Inferior parietal cortex (tissue), 1 donor: ENCODE data around the gene PLPPR1.
A peak's percentile ranks its signal among the peaks of the same experiment; 100 is the strongest.

Experiments used
- DNase-seq: peaks from one replicate; pipeline ENCODE4 v3.0.0-alpha.2; 2016; ENCODE audit errors: extremely low spot score

Gene PLPPR1

DNA sequence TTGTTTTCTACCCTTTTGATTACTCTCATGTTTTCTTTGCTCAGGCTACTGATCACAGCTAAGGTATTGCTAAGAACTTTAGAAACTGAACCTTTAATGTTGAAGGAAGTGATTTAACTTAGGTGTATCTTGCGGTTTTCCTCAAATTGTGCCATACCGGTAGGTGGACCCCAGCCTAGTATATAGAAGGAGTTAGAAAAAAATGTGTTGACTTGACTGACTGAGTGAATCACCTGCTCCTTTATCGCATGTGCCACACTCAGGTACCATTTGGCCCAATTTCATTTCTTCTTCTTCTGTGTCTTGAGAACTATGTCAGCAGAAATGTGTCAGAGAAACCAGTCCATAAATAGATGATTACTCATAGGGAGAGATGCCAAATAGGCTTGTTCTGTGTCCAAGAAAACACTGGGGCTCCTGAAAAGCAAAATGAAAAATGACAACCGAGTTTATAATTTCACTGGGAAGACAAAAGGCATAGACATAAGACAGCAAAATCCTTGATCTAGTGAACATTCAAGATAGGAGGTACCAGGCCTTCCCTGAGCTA, 19.4 kb downstream of the PLPPR1 start:
- peak; percentile 43 for DNase-seq

DNA sequence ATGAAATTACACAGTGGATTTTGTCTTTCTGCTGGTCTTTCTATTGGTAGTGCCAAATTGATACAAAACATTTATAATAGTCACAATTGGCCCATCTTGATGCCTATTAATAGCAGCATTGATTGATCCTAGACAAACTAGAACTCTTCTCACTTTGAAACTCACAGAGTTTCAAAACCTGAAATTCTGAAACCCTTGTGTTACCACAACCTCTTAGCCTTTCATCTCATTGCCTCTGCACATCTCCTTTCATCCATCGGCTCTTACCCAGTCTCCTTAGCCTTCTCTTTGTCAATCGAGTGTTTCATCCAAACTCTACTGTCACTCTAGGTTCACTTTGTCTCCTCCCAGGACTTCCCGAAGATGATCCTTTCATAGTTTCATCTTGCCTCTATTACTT, 22.1 kb downstream of the PLPPR1 start:
- no peak for DNase-seq

DNA sequence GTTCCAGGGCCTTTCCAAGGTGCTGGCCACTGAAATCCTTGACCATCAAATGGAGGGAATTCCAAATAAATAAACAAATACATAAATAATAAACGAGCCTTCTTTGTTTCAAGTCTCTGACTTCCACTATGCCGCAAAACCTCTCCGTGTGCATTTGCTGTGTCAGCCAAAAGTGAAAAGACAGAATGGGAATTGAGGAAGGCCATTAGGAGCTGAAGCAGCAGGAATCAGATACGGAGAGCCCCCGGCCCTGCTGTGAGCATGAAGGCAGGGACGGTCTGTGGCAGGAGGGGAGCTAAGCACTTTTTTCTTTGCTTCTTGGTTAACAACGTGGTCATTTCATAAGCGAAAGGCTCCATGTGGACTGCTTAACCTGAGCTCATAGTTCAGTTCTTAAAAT, 26.1 kb downstream of the PLPPR1 start:
- no peak for DNase-seq

DNA sequence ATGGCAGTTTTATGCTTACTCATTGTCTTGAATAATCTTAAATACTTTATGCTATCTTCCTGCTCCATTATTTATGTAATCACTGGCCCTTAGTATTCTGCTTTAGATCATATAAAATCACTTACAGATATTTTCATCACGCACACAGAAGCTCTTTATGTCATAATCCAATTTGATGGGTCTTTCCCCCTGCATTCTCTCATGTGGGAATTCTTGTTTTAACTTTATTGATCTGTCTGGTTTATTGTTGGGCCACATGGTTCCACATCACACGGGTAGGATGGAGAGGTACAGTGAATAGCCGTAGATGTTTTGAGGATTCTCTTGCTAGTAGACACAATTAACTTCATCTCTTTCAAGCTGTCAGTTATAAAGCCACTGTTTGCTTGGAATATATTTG, 27.0 kb downstream of the PLPPR1 start:
- DNase-seq: no peak

DNA sequence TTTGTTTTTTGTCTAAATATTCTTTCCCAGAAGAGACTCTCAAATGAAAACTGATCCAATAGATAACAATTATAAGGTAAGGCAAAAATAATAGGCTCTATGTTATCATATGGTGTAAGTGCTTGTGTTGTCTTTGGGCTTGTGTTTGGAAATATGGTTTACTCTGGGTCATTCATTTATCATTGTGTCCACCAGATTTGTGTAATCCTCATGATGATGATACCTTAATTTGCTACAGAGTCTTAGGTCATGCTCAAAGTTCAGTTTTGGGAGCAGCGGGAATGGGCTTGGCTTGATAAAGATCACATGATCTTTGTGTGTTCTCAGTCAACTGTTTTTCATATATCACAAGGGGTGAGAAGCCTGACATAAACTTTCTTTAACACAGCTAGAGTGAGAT, 34.2 kb downstream of the PLPPR1 start:
- no peak for DNase-seq

DNA sequence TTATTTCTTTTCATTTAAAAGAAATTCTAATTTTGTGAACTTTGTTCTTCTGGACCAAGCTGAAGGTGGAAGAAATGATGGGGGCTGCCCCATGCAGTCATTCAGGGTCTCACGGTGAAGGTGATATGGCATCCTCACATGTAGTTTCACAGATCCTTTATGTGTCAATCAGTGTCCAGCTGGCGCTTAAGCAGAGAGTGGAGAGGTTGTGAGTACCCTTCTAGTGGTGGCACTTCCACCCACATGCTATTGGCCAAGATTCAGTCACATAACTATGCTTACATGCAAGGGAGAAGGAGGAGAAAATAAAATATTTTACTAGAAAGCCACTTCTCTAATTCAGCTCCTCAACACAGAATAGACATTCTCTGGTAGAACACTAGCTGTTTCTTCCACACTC, 34.7 kb downstream of the PLPPR1 start:
- no peak for DNase-seq

DNA sequence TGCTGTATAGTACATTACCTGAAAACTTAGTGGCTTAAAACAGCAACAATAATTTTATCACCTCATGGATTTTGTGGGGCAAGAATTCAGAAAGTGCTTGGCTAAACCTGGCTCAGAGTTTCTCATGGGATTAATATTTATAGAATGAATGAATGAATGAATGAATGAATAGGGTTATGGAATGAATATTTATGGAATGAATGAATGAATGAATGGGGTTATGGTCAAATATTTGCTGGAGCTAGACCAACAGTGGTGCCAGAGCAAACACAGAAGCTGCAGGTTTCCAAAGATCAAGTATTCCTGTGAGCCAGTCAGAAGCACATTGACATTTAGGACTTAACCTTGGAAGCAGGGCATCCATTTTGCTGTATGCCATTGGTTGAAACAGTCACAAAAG, 35.7 kb downstream of the PLPPR1 start:
- no peak for DNase-seq

DNA sequence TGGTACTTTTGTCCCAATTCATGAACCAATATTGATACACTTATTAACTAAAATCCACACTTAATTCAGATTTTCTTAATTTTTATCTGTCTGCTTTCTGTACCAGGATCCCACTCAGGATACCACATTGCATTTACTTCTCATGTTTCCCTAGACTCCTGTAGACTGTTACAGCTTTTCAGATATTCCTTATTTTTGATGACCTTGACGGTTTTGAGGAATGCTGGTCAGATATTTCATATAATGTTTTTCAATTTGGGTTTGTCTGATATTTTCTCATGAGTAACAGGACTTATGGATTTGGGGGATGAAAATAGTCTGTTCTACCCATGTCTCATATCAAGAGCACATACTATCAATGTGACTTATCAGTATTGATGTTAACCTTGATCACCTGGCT, 37.4 kb downstream of the PLPPR1 start:
- no peak for DNase-seq

DNA sequence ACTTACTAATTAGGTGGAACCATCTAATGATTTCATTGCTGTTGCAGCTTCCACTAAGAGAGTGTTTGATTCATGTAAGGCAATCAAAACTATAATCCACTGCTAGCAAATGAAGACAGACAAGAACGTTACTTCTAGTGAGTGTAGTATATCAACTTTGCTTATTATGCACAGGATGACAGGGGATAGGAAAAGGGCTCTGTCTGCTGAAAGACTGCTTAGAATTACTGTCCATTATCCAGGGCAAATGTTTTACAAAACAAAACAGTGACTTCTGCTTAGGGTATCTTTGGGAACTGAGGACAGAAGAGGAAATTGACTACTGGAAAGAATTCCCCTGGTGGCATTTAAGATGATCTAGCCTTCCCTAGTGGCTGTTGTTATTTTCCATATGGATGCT, 40.2 kb downstream of the PLPPR1 start:
- DNase-seq: no peak

DNA sequence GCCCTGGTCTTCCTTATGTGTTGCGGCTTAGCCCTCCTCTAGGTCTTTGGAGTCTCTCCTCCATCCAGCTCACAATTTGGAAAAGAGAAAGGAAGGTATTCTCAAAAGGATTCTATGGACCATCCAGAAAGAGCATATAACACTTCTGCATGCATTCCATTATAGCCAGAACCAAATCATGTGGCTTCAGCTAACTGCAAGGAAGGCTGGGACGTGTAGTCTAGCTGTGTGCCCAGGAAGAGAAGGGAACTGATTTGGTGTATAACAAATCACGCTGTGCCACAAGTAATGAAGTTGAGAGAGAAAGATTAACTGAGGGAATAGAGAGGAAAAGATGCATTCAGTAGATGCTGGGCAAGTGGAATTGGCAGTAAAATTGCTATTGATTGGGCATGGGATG, 43.7 kb downstream of the PLPPR1 start:
- DNase-seq: no peak

DNA sequence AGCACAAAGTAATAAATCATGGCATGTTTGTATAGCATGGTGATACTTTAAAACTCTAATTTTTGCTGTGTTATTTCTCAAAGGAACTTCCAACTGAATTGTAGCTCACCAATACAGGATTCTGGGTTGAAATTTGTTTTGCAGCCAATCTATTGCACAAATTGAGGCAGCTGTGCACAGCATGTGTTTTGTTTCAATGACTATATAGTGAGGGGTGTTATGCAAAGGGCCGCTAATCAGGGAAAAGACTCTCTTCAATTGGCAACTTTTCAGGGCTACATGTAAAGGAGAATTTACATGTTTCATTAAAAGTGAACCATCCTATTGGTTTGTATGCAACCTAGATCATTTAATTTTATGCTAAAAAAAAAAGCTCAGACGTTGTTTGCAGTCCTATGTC, 44.6 kb downstream of the PLPPR1 start:
- DNase-seq: no peak

DNA sequence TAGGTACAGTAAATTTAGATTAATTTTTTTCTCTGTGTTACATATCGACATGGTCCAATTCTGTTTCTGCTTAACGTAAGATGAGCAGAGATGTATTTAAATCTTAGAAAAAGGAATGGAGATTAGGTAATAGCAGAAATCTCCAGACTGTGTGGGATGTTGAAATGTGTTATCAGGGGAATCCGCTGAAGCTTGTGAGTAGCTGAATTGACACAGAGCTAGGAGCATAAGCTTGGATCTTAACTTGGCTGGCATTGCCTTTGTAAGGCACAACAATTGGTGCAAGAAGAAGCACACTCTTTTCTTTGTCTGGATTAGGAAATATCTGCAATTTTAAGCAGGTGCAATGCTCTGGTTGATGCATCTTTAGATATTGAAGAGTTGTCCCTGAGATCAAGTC, 53.1 kb downstream of the PLPPR1 start:
- no peak for DNase-seq

DNA sequence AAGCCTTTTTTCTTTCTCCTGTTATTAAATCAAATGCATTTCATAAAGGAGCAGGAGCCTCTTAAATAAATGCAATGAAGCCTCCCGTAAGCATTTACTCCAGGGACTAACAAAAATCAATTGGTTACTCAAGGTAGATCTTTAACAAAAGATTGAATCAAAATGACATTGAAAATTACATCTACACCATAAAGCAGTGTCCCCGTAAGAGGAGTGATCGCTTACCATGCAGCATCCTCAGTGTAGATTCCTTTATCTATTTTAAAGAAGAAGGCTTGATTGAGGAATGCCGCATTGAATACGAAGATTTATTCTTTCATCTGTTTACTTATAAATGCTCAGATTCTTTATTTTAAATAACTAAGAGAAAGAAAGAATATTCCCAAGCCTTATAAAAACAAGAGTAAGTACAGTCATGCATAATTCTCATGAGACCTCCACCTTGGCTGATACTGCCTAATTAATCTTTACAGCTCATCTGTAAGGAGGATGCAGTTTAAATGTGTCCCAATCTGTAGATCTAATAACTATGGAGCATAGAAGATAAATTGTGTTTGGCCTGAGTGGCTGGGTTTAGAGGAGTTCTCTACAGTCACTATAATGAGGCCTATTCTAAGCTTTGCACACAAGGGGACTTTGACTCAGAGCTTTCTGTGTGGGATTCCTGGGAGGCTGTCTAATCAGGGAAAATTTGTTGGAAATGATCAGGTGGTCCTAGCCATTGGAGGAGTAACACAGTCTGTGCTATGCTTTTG, 55.1 kb downstream of the PLPPR1 start:
- DNase-seq: no peak

DNA sequence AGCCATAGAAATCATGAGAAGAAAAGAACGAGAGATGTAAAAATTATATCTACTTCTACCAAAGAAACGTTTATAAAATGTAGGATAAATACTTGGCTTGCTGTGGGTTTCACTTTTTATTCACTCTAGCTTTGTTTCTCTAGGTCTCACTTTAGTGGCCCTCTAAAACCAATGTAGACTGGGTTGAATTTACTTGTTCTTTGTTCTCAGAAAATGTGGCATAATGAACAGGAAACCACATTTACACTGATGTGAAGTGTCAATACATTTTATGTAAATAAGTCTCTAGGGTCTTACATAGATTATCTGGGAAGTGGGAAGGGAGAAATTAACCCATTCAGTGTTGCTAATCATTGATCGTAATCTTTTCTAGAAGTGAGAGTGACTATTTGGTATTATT, 58.9 kb downstream of the PLPPR1 start:
- no peak for DNase-seq

DNA sequence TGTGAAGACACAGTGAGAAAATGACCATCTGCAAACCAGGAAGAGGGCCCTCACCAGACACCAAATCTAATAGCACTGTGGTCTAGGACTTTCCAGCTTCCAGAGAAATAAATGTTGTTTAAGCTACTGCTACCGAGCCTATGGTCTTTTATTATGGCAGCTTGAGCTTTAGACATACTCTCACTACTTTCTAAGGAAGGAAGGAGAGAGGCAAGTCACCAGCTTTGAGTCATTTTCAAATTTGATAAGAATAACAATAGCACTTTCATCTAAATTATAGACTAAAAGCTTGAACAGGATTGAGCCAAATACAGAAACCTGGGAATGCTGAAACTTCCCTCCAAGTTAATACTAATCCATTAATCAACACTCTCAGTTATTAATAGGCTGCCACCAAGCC, 64.4 kb downstream of the PLPPR1 start:
- no peak for DNase-seq

DNA sequence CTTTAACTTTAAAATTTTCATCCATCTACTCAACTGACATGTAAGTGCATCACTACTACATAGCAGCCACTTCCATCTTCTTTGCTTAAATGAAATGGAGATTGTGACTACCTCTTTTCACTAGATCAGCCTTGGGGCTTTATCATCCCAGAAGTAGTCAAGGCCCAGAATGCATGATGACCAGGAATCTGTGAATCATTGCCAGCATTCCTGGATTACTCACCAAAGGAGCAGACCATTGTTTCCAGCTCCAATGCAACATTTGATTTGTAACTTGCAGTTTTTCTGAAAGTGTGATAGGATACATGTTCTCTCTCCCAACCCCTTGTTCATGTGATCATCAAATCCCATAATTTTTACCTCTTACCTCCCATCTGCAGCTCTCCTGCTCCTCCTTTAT, 65.1 kb downstream of the PLPPR1 start:
- no peak for DNase-seq

DNA sequence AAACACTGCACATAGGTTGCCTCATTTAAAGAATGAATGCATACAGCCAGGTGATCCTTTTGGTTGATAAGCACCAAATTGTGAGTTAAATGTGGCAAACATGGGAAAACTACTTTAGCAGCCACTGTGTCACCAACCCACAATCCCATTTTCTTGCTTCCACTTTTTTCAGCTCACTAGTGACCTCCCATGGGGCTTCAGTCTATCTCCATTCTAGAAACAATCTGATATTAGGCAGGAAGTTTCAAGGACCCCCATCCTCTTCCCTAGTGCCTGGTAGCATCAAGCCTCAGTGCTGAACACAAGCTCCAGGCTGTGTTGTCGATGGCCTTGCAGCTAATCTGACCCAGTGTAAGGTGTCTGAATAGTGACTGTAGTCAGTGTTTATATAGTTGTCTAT, 66.2 kb downstream of the PLPPR1 start:
- no peak for DNase-seq

DNA sequence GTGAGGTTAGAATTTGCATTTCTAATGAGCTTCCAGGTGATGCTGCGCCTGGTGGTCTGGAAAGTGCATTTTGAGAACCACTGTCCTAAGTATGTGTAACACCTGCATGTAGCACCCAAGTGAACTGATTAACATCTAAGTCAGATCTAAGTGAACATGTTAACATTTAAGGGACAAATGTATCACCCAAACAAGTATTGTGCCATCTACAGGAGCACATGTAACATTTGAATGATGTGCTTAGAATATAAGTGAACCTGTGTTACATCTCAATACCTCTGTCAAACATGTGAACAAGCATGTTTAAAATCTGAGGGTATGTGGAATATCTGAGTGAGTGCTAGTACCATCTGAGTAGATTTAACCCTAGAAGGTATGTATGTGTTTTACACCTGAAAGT, 68.7 kb downstream of the PLPPR1 start:
- DNase-seq: no peak

DNA sequence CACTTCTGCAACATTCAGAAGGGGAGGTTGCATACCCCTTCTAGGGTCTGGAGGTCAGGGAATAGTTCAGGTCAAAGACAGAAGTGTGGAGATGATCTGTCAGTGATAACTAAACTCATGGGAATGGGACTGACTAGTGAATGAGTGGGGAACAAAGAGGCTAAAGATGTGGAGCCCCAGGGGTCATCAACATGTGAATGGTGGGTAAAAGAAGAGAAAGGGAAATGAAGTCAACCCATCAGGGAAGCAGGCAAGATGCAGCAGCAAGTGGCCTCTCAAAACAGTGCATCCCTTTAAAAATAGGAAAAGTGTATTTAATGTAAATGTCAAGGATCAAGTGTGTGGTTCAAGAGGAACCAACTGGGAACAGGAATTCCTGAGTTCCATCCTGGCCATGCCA, 69.9 kb downstream of the PLPPR1 start:
- DNase-seq: no peak

DNA sequence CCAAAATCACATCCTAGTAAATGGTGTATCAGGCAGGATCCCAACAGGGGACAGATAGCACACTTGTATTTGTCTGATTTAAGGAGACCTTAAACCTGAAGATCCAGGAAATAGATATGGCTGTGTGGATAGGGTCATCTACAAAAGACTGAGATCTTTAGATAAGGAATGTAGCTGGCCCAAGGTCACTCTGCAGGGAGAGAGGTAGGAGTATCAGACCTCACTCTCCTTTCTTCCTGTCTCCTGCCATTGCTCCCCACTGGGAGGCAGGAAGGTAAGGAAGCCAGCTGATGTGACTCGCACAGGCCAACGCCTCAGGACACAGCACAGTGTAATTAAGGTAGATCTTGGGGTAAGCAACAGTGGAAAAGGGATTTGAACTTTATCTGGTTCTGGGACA, 85.8 kb downstream of the PLPPR1 start:
- no peak for DNase-seq

DNA sequence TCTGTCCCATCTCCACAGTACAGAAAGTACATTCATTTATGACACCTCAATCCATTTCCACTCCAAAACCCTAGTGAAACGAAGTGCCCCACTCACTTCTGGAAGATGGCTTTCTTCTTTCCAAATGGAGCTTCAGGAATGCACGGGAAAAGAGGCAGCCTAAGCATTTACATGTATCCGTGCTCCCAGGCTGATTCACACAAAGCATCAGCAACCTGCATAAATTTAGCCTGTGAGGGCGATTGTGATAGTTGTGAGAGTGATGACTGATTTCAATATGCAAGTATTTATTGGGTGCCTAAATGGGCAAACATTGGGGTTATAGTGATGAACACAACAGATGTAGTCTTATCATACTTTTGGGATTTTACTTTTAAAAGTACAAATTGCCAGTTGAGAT, 86.6 kb downstream of the PLPPR1 start:
- no peak for DNase-seq

DNA sequence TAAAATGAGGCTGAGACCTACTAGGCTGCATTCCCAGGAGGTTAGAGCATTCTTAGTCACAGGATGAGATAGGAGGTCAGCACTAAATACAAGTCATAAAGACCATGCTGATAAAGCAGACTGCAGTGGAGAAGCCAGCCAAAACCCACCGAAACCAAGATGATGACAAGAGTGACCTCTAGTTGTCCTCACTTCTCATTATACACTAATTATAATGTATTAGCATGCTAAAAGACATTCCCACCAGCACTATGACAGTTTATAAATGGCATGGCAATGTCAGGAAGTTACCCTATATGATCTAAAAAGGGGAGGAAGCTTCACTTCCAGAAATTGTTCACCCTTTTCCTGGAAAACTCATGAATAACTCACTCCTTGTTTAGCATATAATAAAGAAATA, 88.6 kb downstream of the PLPPR1 start:
- DNase-seq: no peak

DNA sequence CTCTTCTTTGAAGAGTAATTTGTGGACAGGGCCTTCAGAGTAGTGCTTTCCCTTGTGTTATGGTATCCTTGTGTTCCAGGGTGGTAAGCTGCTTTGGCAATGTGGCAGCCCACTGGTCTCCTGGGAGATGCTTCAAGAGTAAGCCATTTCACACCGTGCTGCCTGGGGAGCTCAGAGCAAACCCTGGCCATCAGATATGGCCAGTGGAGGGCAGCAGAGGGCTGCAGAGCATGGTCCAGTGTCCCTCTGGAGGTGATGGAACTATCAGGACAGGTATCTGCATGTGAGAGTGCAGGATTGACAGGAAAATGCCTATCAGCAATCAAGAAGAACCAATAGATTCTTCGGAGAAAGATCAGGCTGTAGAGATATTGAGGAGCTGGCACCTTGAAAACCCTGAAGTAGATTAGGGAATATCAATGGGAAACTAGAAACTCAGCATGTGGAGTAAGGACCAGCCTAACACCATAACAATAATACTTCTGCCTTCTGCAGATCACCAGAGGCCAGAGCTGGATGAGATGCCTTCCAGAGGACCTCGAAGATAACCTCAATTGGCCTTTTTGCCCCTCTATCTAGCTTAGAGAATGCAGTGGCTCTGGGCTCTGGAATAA, 90.8 kb downstream of the PLPPR1 start:
- peak; percentile 85 for DNase-seq
